ENCODE results near the gene GCNT2. TPM values are rescaled to one million over a fixed set of nuclear protein-coding genes. Genes with fewer than 3 reads are reported as not detected.
"Not testable (repeated sequence)": the region's sequence is repeated elsewhere in the genome, so short reads cannot be mapped to it uniquely, and the experiment has no call there.

GCNT2 gene
- total RNA-seq, 1 donor from 2014 or later, result 32.2 TPM

GRCh38 chr6:10598084-10598960 is 77.2 kb downstream of the GCNT2 start:
- H3K27me3 ChIP-seq (ENCODE audit: low read depth), result no peaks in the 10 kb centered on the region
- peak; percentile 19 to 57 for ATAC-seq
- no peaks in the 10 kb centered on the region for H3K9me3 ChIP-seq
- H3K36me3 ChIP-seq, result no peaks in the 10 kb centered on the region
- intact Hi-C loops (cut with DNase I), result no loop called here
- DNase-seq, result no peak
- H3K4me1 ChIP-seq, result no peaks in the 10 kb centered on the region
- TF ChIP-seq CTCF (IDR thresholded peaks at IDR 0.05), result no peak
- H3K4me3 ChIP-seq, result no peak overlapping the region
- H3K27ac ChIP-seq, result no peak overlapping the region

GRCh38 chr6:10599046-10599445 is 77.9 kb downstream of the GCNT2 start:
- Histone ChIP-seq H3K36me3 (no peaks in the 10 kb centered on the region), H3K4me3 (no peak overlapping the region), H3K27me3 (ENCODE audit: low read depth) (no peaks in the 10 kb centered on the region), H3K27ac (no peak overlapping the region), H3K9me3 (no peaks in the 10 kb centered on the region), H3K4me1 (no peaks in the 10 kb centered on the region)
- ATAC-seq, result no peak
- DNase-seq, result no peak
- no peak for TF ChIP-seq CTCF (IDR thresholded peaks at IDR 0.05)
- intact Hi-C loops (cut with DNase I), result no loop called here

- H3K4me3 ChIP-seq; H3K27ac ChIP-seq; H3K27me3 ChIP-seq (ENCODE audit: low read depth); H3K36me3 ChIP-seq; H3K4me1 ChIP-seq; H3K9me3 ChIP-seq; ATAC-seq; DNase-seq; intact Hi-C loops (cut with DNase I): not testable (repeated sequence)
Measured at GRCh38 chr6:10600681-10601080, 79.5 kb downstream of the GCNT2 start.

GRCh38 chr6:10603219-10603618 is 82.1 kb downstream of the GCNT2 start:
- intact Hi-C loops (cut with DNase I), result no loop called here
- DNase-seq, result peak; percentile 78
- H3K27ac ChIP-seq, result no peak overlapping the region

GRCh38 chr6:10609038-10609437 is 87.9 kb downstream of the GCNT2 start:
- no peaks in the 10 kb centered on the region for H3K27me3 ChIP-seq (ENCODE audit: low read depth)
- no peak for DNase-seq
- no peaks in the 10 kb centered on the region for H3K36me3 ChIP-seq
- intact Hi-C loops (cut with DNase I), result no loop called here
- no peak overlapping the region for H3K4me3 ChIP-seq
- H3K4me1 ChIP-seq, result peaks cover 7% of the 10 kb centered on the region
- no peaks in the 10 kb centered on the region for H3K9me3 ChIP-seq
- no peak for ATAC-seq
- H3K27ac ChIP-seq, result no peak overlapping the region
- no peak for TF ChIP-seq CTCF (IDR thresholded peaks at IDR 0.05)

More at GRCh38 chr6:10603219-10603618, 82.1 kb downstream of the GCNT2 start:
- no peaks in the 10 kb centered on the region for H3K27me3 ChIP-seq (ENCODE audit: low read depth)
- no peaks in the 10 kb centered on the region for H3K4me1 ChIP-seq
- no peak overlapping the region for H3K4me3 ChIP-seq
- no peaks in the 10 kb centered on the region for H3K36me3 ChIP-seq
- TF ChIP-seq CTCF (IDR thresholded peaks at IDR 0.05), result no peak
- peak; percentile 71 to 88 for ATAC-seq
- no peaks in the 10 kb centered on the region for H3K9me3 ChIP-seq

GRCh38 chr6:10610289-10610688 is 89.1 kb downstream of the GCNT2 start:
- no peaks in the 10 kb centered on the region for H3K36me3 ChIP-seq
- no peak overlapping the region for H3K4me3 ChIP-seq
- no peak for ATAC-seq
- peaks cover 7% of the 10 kb centered on the region for H3K4me1 ChIP-seq
- H3K27ac ChIP-seq, result no peak overlapping the region
- intact Hi-C loops (cut with DNase I), result no loop called here
- H3K9me3 ChIP-seq, result no peaks in the 10 kb centered on the region
- no peaks in the 10 kb centered on the region for H3K27me3 ChIP-seq (ENCODE audit: low read depth)
- DNase-seq, result no peak
- TF ChIP-seq CTCF (IDR thresholded peaks at IDR 0.05), result no peak

Data from lower lobe of right lung (tissue), 2 donors.